Naive B cell (primary cell): ENCODE measurements around the gene BCAS1. TPM values are rescaled to one million over a fixed set of nuclear protein-coding genes. Genes with fewer than 3 reads are reported as not detected.
A peak's percentile ranks its signal among the peaks of the same experiment; 100 is the strongest.

Experiments
- ATAC-seq, 2 donors: fragments of 150-1000 bp; cut with Tn5 transposase; 2 replicates each; pipeline ENCODE4 v1.10.0; 2021; ENCODE audit warnings: low read depth in 2 of 2, mild to moderate bottlenecking in 2 of 2, moderate library complexity in 2 of 2
- DNase-seq: peaks from one replicate; pipeline ENCODE4 v3.0.0; 2022
- H3K27ac Mint-ChIP-seq, 6 donors: one replicate each; pipeline ENCODE4 v1.8.0; 2020 to 2022; ENCODE audit warnings: mild to moderate bottlenecking in 6 of 6, mixed read lengths in 6 of 6, moderate library complexity in 5 of 6, inconsistent platforms in 2 of 6
- H3K27me3 Mint-ChIP-seq, 3 donors: one replicate each; pipeline ENCODE4 v1.8.0; 2021 to 2022; ENCODE audit warnings: mixed read lengths in 3 of 3, mild to moderate bottlenecking in 1 of 3
- H3K36me3 Mint-ChIP-seq, 2 donors: one replicate each; pipeline ENCODE4 v1.8.0; 2020 to 2022; ENCODE audit warnings: mixed read lengths in 2 of 2, inconsistent platforms in 1 of 2, mild to moderate bottlenecking in 1 of 2
- H3K4me1 Mint-ChIP-seq, 3 donors: one replicate each; pipeline ENCODE4 v1.8.0; 2020 to 2022; ENCODE audit warnings: mixed read lengths in 3 of 3, inconsistent platforms in 1 of 3, mild to moderate bottlenecking in 1 of 3, moderate library complexity in 1 of 3
- H3K4me3 Mint-ChIP-seq, 8 donors: one replicate each; pipeline ENCODE4 v1.8.0; 2020 to 2022; ENCODE audit warnings: mild to moderate bottlenecking in 8 of 8, mixed read lengths in 8 of 8, moderate library complexity in 8 of 8, inconsistent platforms in 2 of 8
- H3K9me3 Mint-ChIP-seq, 7 donors: one replicate each; pipeline ENCODE4 v1.8.0; 2020 to 2022; ENCODE audit warnings: mixed read lengths in 7 of 7, mild to moderate bottlenecking in 5 of 7, inconsistent platforms in 2 of 7, moderate library complexity in 1 of 7
- polyA plus RNA-seq, 6 donors: library from polyadenylated mRNA; unstranded; fragments of 300-500 nt; fragmentation: Illumina TruSeq; gene quantifications; one replicate each; pipeline ENCODE4 v1.2.3, GENCODE V29; 2021; ENCODE audit warnings: low read depth in 6 of 6

BCAS1 gene
- polyA plus RNA-seq, 6 donors from 2014 or later, result 0.19 to 0.23 TPM; not detected in 4

DNA sequence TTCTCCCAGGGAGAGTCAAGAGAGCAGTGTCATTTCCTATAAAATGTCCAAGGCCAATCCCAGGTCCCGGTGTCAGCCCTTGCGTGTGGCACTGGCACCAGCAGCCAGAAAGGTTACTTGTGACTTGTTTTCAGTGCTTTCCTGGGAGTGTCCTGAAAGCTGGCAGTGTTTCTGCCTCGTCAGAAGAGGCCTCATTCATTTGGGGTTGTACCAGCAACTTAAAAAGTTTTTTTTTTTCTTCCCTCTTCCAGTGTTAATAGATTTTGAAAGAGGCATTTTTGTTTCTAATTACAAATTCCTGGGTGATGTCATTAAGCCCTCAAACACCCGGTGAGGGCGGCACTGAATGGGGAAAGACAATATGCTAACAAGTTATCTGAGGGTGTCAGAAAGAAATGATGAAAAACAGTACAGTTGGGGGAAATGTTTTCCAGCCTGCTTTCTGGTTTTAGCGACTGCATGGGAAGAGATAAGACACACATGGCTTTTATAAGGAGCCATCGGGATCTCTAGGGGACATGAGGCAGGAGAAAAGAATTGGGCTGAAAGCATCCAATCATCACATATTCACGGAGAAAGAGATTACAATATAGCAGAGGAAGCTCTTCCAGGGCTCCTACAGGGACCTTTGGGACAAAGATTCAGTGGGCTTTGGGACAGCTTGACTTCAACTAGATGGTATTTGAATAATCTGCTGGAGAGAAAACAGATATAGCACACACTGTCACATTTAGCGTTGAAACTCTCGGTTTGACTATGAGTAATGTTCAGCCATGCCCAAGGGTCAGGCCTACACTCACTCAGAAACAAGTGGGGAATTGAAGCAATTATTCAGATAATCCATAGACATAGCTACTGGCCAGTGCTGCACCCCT, 153.0 kb downstream of the BCAS1 start:
- Mint-ChIP-seq H3K27ac (peak overlapping the region in 5 of 6 donors; percentile 38 to 83 (median 42)), H3K27me3 (no peaks in the 10 kb centered on the region), H3K36me3 (no peaks in the 10 kb centered on the region), H3K4me1 (peaks cover 32 to 55% (median 42%) of the 10 kb centered on the region in 3 donors), H3K4me3 (peak overlapping the region in 2 of 8 donors; percentile 2 to 22), H3K9me3 (peaks cover 0 to 3% (median 0%) of the 10 kb centered on the region in 7 donors)
- ATAC-seq (no peak), DNase-seq (no peak)

DNA sequence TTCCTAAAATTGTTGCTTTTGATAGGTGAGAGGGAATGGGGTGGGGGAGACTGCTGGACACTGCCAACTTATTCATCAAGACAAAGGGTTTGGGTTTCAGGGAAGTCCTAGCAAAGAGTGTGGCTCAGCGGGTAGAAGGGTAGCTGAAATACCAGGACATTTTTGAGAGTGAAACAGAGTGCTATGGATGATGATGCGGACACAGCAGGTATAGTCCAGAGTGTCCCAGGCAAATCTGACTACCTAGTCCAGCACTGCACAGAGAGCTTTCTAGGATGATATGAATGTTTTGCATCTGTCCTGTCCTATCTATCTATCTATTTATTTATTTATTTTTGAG, 154.3 kb downstream of the BCAS1 start:
- H3K27me3 Mint-ChIP-seq, result no peaks in the 10 kb centered on the region
- no peaks in the 10 kb centered on the region for H3K36me3 Mint-ChIP-seq
- DNase-seq (no peak), ATAC-seq (no peak)
- peaks cover 26 to 44% (median 34%) of the 10 kb centered on the region in 3 donors for H3K4me1 Mint-ChIP-seq
- H3K4me3 Mint-ChIP-seq, result peak overlapping the region; percentile 88 to 99 (median 96)
- H3K9me3 Mint-ChIP-seq, result no peaks in the 10 kb centered on the region
- peak overlapping the region in 5 of 6 donors; percentile 14 to 86 (median 65) for H3K27ac Mint-ChIP-seq

DNA sequence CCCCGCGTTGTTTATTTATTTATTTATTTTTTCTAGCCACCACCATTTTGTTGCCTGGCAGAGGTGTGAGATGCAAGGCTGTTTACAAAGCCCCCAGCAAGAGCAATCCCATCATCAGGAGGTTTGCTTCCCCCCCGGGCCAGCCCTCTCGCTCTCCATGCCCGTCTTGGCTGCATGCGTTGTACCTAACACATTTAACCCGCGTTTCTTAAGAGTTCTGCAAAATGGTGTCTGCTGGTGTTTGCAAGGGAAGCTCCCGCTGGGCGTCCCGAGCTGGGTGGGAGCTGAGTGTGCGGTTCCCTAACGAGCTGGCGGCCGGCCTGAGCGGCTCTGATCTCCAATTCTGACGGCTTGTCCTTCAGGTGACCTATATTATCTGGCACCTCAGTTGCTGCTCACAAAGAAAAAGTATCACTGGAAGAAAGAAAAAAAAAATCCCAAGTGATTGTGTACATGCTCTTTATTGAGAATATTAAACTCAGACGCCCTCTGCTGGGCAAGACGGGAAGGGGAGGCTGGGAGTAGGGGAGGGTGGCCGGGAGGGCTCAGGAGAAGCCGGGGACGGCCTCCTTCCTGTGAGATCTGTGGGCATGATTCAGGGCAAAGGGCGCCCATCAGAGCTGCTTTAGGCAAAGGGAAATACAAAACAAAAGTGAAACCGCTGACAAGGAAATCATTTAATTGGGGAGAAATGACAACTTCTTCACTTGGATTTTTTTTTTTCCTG, 154.8 kb downstream of the BCAS1 start:
- Mint-ChIP-seq H3K4me1 (peaks cover 23 to 39% (median 29%) of the 10 kb centered on the region in 3 donors), H3K4me3 (peak overlapping the region; percentile 88 to 99 (median 96)), H3K27me3 (no peaks in the 10 kb centered on the region), H3K27ac (peak overlapping the region; percentile 29 to 93 (median 88)), H3K36me3 (no peaks in the 10 kb centered on the region), H3K9me3 (no peaks in the 10 kb centered on the region)
- DNase-seq (peak; percentile 78), ATAC-seq (peak; percentile 84 to 87)

DNA sequence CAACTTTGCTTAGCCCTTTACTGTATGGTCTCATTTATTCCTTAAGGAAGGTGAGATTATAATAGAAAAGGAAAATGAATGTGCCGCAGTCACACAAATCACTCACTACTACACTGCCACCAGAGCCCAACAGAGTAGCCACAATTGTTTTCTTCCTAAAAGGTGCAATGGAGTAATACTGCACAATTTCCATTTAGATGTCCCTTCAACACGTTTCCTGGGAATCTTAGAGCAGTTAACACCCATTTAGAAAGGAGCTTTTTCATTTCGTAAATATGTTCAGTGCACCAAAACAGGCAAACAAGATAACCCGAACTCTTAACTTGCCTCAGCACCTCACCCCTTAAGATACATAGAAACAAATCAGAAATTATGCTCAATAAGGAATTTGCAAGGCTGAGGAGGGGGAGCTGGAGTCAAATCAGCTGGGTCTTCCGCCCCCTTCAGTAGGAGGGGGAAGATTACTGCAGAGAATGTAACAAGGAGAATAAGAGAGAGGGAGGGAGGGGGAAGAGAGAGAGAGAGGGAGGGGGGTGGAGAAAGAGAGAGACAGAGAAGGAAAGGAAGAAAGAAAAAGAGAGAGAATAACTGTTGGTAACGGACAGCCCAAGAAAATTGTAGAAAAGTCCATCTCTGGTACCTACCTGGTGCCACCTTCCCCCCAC, 155.5 kb downstream of the BCAS1 start:
- Mint-ChIP-seq H3K36me3 (no peaks in the 10 kb centered on the region), H3K9me3 (no peaks in the 10 kb centered on the region), H3K4me1 (peaks cover 23 to 42% (median 26%) of the 10 kb centered on the region in 3 donors), H3K27ac (peak overlapping the region; percentile 61 to 93 (median 87)), H3K4me3 (peak overlapping the region; percentile 88 to 99 (median 96)), H3K27me3 (no peaks in the 10 kb centered on the region)
- no peak for ATAC-seq
- no peak for DNase-seq

DNA sequence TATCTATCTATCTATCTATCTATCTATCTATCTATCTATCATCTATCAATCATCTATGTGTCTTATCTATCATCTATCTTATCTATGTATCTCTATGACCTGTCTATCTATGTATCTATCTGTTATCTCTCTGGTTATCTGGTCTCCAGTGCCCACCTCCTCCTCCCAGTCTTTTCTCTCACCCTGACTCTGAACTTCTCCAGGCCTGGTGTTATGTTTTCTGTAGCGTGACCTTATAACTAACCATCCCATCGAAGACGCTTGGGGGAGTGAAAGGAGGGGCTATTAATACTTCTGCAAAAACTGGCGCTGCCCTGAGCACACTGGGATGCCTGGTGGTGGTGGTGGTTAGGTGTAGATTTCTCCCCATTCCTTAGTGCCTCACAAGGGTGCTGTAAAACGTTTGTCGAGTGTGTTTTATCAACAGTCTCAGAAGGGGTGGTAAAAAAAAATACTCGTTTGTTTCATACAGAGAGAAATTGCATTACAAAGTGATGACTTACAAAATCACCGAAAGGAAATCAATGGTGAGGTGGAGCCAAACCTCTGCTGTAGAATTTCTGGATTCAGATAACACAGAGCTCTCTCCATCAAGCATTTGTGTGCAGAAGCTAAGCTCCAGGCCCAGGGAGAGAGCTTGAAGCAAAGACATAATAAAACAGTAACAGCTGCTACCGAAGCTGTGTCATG, 156.2 kb downstream of the BCAS1 start:
- DNase-seq (no peak), ATAC-seq (peak; percentile 27 to 44)
- Mint-ChIP-seq H3K9me3 (no peaks in the 10 kb centered on the region), H3K27me3 (no peaks in the 10 kb centered on the region), H3K36me3 (no peaks in the 10 kb centered on the region), H3K4me1 (peaks cover 23 to 42% (median 23%) of the 10 kb centered on the region in 3 donors), H3K4me3 (peak overlapping the region in 7 of 8 donors; percentile 69 to 98 (median 95)), H3K27ac (peak overlapping the region in 3 of 6 donors; percentile 16 to 78 (median 61))

DNA sequence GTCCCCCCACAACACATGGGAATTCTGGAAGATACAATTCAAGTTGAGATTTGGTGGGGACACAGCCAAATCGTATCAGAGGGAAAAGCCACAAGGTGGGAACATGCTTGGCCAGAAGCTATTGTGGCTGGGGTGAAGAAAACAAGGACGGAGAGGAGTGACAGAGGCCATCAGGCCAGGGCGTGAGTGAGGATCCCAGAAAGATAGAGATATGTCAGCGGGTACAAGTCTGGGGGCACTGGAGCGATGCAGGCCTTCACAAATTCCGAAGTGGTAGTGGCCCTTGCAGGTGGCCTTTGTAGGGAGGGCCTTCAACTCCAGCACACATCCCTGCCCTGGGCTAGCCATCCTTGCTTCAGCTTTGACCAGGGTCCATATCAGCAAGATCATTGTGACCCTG, 159.1 kb downstream of the BCAS1 start:
- DNase-seq (no peak), ATAC-seq (no peak)
- no peaks in the 10 kb centered on the region for H3K27me3 Mint-ChIP-seq
- H3K36me3 Mint-ChIP-seq, result no peaks in the 10 kb centered on the region
- peaks cover 30 to 50% (median 30%) of the 10 kb centered on the region in 3 donors for H3K4me1 Mint-ChIP-seq
- H3K27ac Mint-ChIP-seq, result no peak overlapping the region
- no peaks in the 10 kb centered on the region for H3K9me3 Mint-ChIP-seq
- H3K4me3 Mint-ChIP-seq, result no peak overlapping the region

DNA sequence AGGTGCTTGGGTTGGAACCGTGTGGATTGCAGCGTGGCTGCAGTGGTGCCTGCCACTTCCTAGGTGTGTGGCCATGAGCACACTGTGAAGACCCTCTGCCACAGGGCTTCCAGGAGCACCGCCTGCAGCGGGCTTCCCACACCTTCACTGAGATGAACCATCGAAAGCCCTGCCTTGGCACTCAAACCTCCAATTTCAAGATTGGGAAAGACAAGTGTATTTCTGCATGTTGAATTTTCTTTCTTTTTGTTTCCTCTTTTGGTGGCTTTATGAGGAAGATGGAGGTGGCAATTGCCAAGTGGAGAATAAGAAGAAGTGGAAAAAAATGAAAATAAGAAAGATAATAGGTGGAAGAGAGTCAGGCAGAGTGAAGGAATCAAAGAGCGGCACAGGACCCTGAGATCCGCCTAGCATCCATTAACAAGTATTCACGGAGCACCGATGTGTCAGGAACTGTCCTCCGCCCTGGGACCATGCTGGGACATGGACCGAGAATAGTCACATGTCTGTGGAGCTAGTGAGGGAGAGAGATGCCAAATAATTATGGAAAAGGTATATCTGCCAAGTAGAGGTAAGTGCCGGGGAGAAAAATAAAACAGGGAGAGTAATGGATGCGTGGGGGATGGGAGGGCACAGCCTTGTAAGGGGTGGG, 159.9 kb downstream of the BCAS1 start:
- Mint-ChIP-seq H3K9me3 (no peaks in the 10 kb centered on the region), H3K27me3 (no peaks in the 10 kb centered on the region), H3K4me1 (peaks cover 22 to 45% (median 24%) of the 10 kb centered on the region in 3 donors), H3K36me3 (no peaks in the 10 kb centered on the region), H3K4me3 (no peak overlapping the region), H3K27ac (peak overlapping the region in 3 of 6 donors; percentile 52 to 86 (median 82))
- DNase-seq (no peak), ATAC-seq (no peak)

DNA sequence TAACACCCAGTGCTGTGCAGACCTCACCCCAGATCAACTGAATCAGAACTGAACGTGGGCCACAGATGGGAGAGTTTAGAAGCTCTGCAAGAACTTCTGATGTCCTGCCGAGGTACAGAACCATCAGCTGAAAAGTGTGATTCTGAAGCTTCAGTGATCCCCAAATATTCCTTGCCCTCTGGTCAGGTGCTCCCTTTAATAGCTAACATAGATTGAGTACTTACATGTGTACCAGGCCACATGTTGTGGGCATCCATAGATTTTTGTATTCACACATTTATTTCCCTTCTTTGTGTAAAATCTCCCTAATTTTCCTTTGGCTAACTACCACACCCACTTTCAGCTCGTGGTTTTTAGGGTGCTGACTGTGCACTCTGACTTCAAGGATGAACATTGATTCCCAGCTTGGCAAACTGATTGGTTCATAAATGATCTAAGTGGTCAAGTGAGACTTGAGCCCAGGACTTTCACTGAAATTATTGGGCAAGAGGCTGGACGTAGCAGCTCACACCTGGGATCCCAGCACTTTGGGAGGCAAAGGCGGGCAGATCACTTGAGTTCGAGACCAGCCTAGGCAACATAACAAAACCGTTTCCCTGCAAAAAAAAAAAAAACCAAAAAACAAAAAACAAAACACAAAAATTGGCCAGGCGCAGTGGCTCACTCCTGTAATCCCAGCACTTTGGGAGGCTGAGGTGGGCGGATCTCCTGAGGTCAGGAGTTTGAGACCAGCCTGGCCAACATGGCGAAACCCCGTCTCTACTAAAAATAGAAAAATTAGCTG, 162.2 kb downstream of the BCAS1 start:
- Mint-ChIP-seq H3K27me3 (no peaks in the 10 kb centered on the region), H3K4me1 (peaks cover 13 to 31% (median 15%) of the 10 kb centered on the region in 3 donors), H3K4me3 (no peak overlapping the region), H3K27ac (peak overlapping the region in 2 of 6 donors; percentile 18 to 33), H3K36me3 (no peaks in the 10 kb centered on the region), H3K9me3 (no peaks in the 10 kb centered on the region)
- DNase-seq, result no peak
- no peak for ATAC-seq

DNA sequence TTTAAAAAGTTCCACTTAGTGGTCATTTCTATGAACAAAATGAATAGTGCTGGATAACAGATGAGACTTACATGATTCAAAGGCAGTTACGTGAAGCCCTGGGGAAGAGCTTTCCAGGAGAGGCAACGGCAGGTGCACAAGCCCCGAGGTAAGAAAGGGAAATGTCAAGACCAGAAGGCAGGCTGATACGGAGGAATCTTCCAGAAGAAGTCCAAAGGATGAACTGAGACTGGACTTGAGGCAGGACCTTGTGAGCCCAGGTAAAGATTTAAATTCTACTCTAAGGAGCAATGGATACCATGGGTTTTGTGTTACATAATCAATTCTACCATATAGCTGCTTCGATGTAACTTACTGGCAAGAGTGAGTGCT, 164.6 kb downstream of the BCAS1 start:
- peak overlapping the region in 2 of 6 donors; percentile 5 to 70 for H3K27ac Mint-ChIP-seq

DNA sequence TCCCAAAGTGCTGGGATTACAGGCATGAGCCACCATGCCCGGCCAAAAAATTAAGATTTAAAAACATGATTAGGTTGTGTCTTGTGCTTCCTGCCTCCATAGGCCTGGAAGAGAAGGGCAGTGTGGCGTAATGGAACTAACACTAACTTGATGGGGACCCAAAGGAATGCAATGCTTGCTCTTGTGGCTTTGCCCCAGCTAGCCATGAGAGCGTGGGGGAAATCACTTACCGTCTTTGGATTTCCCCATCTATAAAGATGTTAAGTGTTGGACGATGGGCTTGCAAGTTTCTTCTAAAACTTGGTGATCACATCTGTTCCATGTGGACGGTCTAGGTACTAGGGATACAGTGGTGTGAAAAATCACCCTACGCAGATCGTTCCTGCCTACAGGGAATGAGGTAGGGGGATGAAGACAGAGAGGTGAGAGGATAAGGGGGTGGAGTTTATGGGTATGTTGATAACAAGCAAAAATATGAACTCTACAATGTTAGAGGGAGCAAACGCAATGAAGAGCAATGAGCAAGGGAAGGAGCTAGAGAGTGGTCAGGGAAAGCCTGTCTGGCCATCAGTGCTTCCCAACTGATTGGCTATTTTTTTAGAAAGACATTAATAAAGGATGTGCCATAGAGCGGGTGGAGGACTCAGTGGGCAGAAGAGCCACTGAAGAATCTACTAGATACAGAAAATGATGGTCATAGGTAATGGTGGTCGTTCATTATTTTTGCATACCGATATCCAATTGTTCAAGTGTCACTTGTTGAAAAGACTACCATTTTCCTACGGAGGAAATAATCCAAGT, 165.2 kb downstream of the BCAS1 start:
- DNase-seq, result no peak
- H3K4me1 Mint-ChIP-seq, result peaks cover 13 to 31% (median 18%) of the 10 kb centered on the region in 3 donors
- H3K27me3 Mint-ChIP-seq, result no peaks in the 10 kb centered on the region
- H3K4me3 Mint-ChIP-seq, result peak overlapping the region in 1 of 8 donors; percentile 12
- H3K36me3 Mint-ChIP-seq, result no peaks in the 10 kb centered on the region
- peak overlapping the region in 1 of 6 donors; percentile 5 for H3K27ac Mint-ChIP-seq
- ATAC-seq, result peak; percentile 13 to 55
- no peaks in the 10 kb centered on the region for H3K9me3 Mint-ChIP-seq

More for the DNA sequence above, 164.6 kb downstream of the BCAS1 start:
- H3K36me3 Mint-ChIP-seq, result no peaks in the 10 kb centered on the region
- H3K4me3 Mint-ChIP-seq, result peak overlapping the region in 1 of 8 donors; percentile 26
- no peaks in the 10 kb centered on the region for H3K27me3 Mint-ChIP-seq
- no peak for ATAC-seq
- no peaks in the 10 kb centered on the region for H3K9me3 Mint-ChIP-seq
- DNase-seq, result no peak
- peaks cover 13 to 34% (median 15%) of the 10 kb centered on the region in 3 donors for H3K4me1 Mint-ChIP-seq

DNA sequence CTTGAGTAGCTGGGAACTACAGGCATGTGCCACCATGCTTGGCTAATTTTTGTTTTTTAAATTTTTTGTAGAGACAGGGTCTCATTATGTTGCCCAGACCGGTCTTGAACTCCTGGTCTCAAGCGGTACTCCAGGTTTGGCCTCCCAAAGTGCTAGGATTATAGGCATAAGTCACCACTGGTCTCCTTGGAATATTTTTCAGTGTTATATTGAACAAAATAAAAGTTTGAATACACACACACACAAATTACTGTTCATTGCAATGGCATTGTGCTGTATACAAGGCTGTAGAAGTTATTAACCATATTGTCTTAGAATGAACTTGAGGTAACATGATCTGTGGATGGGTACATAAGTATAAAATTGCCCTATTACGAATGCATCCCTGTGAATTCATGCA, 166.1 kb downstream of the BCAS1 start:
- no peaks in the 10 kb centered on the region for H3K36me3 Mint-ChIP-seq
- no peak overlapping the region for H3K4me3 Mint-ChIP-seq
- no peaks in the 10 kb centered on the region for H3K27me3 Mint-ChIP-seq
- no peaks in the 10 kb centered on the region for H3K9me3 Mint-ChIP-seq
- DNase-seq (no peak), ATAC-seq (no peak)
- peaks cover 20 to 40% (median 23%) of the 10 kb centered on the region in 3 donors for H3K4me1 Mint-ChIP-seq
- H3K27ac Mint-ChIP-seq, result no peak overlapping the region
